Non-pigmented ciliary epithelial cell (primary cell): ENCODE measurements around the gene TCP11.

Experiments
- DNase-seq: peaks from one replicate; pipeline ENCODE4 v3.0.0-alpha.2; 2010; ENCODE audit warnings: low read depth

Gene TCP11

GRCh38 chr6:35141007-35141655, at the start of gene TCP11:
TCP11 (minus strand) TSS chr6:35141339; CDS start chr6:35140870, 469 bp downstream.
- no peak for DNase-seq

GRCh38 chr6:35190306-35190705, 49.2 kb upstream of the TCP11 start:
- no peak for DNase-seq

- no peak for DNase-seq
Measured at GRCh38 chr6:35188886-35189285, 47.7 kb upstream of the TCP11 start.

- no peak for DNase-seq
Measured at GRCh38 chr6:35186571-35186970, 45.4 kb upstream of the TCP11 start.

- DNase-seq: no peak
Measured at GRCh38 chr6:35185971-35186370, 44.8 kb upstream of the TCP11 start.

- no peak for DNase-seq
Measured at GRCh38 chr6:35185302-35185681, 44.2 kb upstream of the TCP11 start.

GRCh38 chr6:35184580-35185301, 43.6 kb upstream of the TCP11 start:
- DNase-seq: no peak

GRCh38 chr6:35183935-35184334, 42.8 kb upstream of the TCP11 start:
- DNase-seq: no peak

GRCh38 chr6:35183281-35183680, 42.1 kb upstream of the TCP11 start:
- no peak for DNase-seq

- DNase-seq: peak; percentile 61
Measured at GRCh38 chr6:35181933-35182612, 40.9 kb upstream of the TCP11 start.

GRCh38 chr6:35181308-35181932, 40.3 kb upstream of the TCP11 start:
- no peak for DNase-seq

GRCh38 chr6:35179901-35180535, 38.9 kb upstream of the TCP11 start:
- DNase-seq: no peak

- no peak for DNase-seq
Measured at GRCh38 chr6:35178932-35179832, 38.0 kb upstream of the TCP11 start.

- no peak for DNase-seq
Measured at GRCh38 chr6:35178012-35178411, 36.9 kb upstream of the TCP11 start.

GRCh38 chr6:35177596-35177995, 36.5 kb upstream of the TCP11 start:
- no peak for DNase-seq

GRCh38 chr6:35177157-35177556, 36.0 kb upstream of the TCP11 start:
- DNase-seq: no peak

GRCh38 chr6:35176301-35177024, 35.3 kb upstream of the TCP11 start:
- no peak for DNase-seq

GRCh38 chr6:35174501-35174900, 33.4 kb upstream of the TCP11 start:
- no peak for DNase-seq

GRCh38 chr6:35174088-35174434, 32.9 kb upstream of the TCP11 start:
- DNase-seq: no peak

GRCh38 chr6:35173427-35174087, 32.4 kb upstream of the TCP11 start:
- no peak for DNase-seq
